IMR-90 (cell line): ENCODE measurements around the gene TST.

ENCODE experiments used
- BHLHE40 ChIP-seq: fragments of 150-350 bp; IDR thresholded peaks from 2 replicates; pipeline ENCODE4 v1.6.1; 2016; ENCODE audit warnings: mild to moderate bottlenecking, low read depth, low read length
- CTCF ChIP-seq: conservative IDR thresholded peaks from 2 replicates; pipeline ENCODE4 v1.5.1; 2012; ENCODE audit warnings: mild to moderate bottlenecking, low read depth, low read length, improper control_type of control experiment
- MAZ ChIP-seq: IDR thresholded peaks from 2 replicates; pipeline ENCODE4 v1.6.1; 2012; ENCODE audit warnings: low read depth, mild to moderate bottlenecking, low read length, improper control_type of control experiment, moderate library complexity, borderline replicate concordance
- MXI1 ChIP-seq: IDR thresholded peaks from 2 replicates; pipeline ENCODE4 v1.6.1; 2012; ENCODE audit warnings: low read depth, mild to moderate bottlenecking, low read length, moderate library complexity, borderline replicate concordance
- POLR2A ChIP-seq: IDR thresholded peaks from 2 replicates; pipeline ENCODE4 v1.6.1; 2012; ENCODE audit warnings: mild to moderate bottlenecking, low read depth, low read length
- RAD21 ChIP-seq: IDR thresholded peaks from 2 replicates; pipeline ENCODE4 v1.6.1; 2012; ENCODE audit warnings: low read length, improper control_type of control experiment
- RFX5 ChIP-seq: IDR thresholded peaks from 2 replicates; pipeline ENCODE4 v1.8.0; 2012; ENCODE audit warnings: low read depth, mild to moderate bottlenecking, low read length, moderate library complexity
- SMC3 ChIP-seq: fragments of 150-350 bp; IDR thresholded peaks from 2 replicates; pipeline ENCODE4 v1.6.1; 2016; ENCODE audit warnings: low read depth, mild to moderate bottlenecking, antibody characterized with exemption, low read length, moderate library complexity

DNA sequence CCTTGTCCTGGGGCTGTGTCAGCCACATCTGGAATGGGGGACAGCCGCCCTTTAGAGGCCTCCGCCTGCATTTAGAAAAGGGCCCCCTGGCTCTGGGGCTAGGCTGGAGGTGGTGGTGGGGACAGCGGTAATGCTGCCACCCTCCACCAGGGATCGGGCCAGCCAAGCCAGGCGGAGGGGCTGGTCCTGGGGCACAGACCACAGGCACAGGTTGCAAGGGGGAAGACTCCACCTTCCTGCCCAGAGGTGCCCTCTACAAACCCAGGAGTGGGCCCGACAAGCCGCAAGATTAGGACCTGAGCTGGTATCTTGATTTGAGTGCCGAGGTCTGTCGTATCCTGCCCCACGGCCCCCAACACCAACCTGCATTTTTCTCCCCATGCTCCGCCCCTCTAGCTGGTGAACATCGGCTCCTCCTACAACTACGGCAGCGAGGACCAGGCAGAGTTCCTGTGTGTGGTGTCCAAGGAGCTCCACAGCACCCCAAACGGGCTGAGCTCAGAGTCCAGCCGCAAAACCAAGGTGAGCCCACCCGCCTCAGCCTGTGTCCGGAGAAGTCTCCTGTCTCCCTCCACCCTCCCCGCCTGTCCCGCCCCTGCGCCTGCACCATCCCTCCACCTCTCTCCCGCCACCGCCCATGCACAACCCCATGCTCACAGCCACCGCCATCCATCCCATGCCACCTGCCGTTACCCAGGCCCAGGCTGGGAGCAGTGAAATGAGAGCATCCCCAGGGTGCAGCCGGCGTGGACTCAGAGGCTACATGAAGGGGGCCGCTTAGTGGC, 39.9 kb upstream of the TST start:
- TF ChIP-seq CTCF: no peak
- TF ChIP-seq POLR2A: no peak
- TF ChIP-seq MAZ: no peak
- TF ChIP-seq MXI1: no peak
- TF ChIP-seq RAD21: no peak
- no peak for TF ChIP-seq RFX5
- no peak for TF ChIP-seq SMC3
- no peak for TF ChIP-seq BHLHE40
